Myocyte (in vitro differentiated cells): ENCODE results near the gene ATP8B3. TPM values are rescaled to one million over a fixed set of nuclear protein-coding genes. Genes with fewer than 3 reads are reported as not detected.

Source experiments
- DNase-seq: peaks from one replicate; pipeline ENCODE4 v3.0.0-alpha.2; 2012; ENCODE audit warnings: low read depth
- total RNA-seq: library from RNA; depleted of rRNA; stranded (reverse); fragments of >200 nt; gene quantifications from 2 replicates; pipeline ENCODE4 v1.2.3, GENCODE V29; 2014

Gene ATP8B3
- total RNA-seq, 1 donor from 2014 or later, result 0.48 TPM

- no peak for DNase-seq
These were observed 25.1 kb upstream of the ATP8B3 start for GRCh38 chr19:1837222-1837565.

- no peak for DNase-seq
These were observed 24.6 kb upstream of the ATP8B3 start for GRCh38 chr19:1836458-1837221.

- peak; percentile 13 for DNase-seq
These were observed 21.5 kb upstream of the ATP8B3 start for GRCh38 chr19:1833540-1833939.

GRCh38 chr19:1832046-1832663, 20.1 kb upstream of the ATP8B3 start:
- no peak for DNase-seq

- no peak for DNase-seq
These were observed 18.9 kb upstream of the ATP8B3 start for GRCh38 chr19:1830978-1831377.

- no peak for DNase-seq
These were observed 18.5 kb upstream of the ATP8B3 start for GRCh38 chr19:1830568-1830967.

- DNase-seq, result no peak
These were observed 17.9 kb upstream of the ATP8B3 start for GRCh38 chr19:1829958-1830357.

GRCh38 chr19:1828279-1829238, 16.5 kb upstream of the ATP8B3 start:
- DNase-seq, result no peak

GRCh38 chr19:1827566-1828278, 15.6 kb upstream of the ATP8B3 start:
- no peak for DNase-seq

- DNase-seq, result no peak
These were observed 14.8 kb upstream of the ATP8B3 start for GRCh38 chr19:1826557-1827521.

GRCh38 chr19:1825909-1826556, 14.0 kb upstream of the ATP8B3 start:
- DNase-seq, result peak; percentile 74

- no peak for DNase-seq
These were observed 12.2 kb upstream of the ATP8B3 start for GRCh38 chr19:1824252-1824622.

- no peak for DNase-seq
These were observed 11.6 kb upstream of the ATP8B3 start for GRCh38 chr19:1823539-1824251.

GRCh38 chr19:1823020-1823419, 10.9 kb upstream of the ATP8B3 start:
- DNase-seq, result no peak

GRCh38 chr19:1822210-1822609, 10.1 kb upstream of the ATP8B3 start:
- DNase-seq, result no peak

- no peak for DNase-seq
These were observed 7.5 kb upstream of the ATP8B3 start for GRCh38 chr19:1819341-1820255.

GRCh38 chr19:1818549-1819195, 6.6 kb upstream of the ATP8B3 start:
- no peak for DNase-seq
